GM19043 (cell line): ENCODE results near the gene ZNF695.

Experiments
- ATAC-seq: cut with Tn5 transposase; IDR thresholded peaks from one replicate; pipeline ENCODE4 v1.9.1; 2021; ENCODE audit warnings: low read depth; ENCODE audit not compliant: unreplicated experiment

ZNF695 gene

GRCh38 chr1:246959944-246960693 is 47.7 kb downstream of the ZNF695 start:
- no peak for ATAC-seq

DNA sequence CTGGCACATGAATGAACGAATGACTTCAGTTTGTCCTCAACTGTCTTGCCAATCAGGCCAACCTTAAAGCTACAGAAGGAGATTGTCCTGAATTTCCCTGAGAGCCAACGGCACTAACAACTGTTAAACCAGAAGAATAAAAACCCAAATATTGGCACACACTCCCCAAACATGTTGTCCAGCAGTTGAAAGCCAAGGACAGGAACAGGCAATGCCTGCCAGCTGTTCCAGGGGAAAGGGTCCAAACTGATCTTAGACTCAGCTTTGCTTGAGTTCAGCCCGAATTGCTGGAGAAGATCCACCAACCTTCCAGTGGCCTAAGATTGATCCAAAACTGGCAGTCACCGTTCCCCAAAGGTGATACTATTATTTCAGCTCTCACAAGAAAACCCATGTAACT is 53.7 kb downstream of the ZNF695 start:
- ATAC-seq: no peak

- ATAC-seq: no peak
These were observed 56.4 kb downstream of the ZNF695 start for GRCh38 chr1:246951413-246951812.

- no peak for ATAC-seq
These were observed 57.9 kb downstream of the ZNF695 start for GRCh38 chr1:246949956-246950355.

DNA sequence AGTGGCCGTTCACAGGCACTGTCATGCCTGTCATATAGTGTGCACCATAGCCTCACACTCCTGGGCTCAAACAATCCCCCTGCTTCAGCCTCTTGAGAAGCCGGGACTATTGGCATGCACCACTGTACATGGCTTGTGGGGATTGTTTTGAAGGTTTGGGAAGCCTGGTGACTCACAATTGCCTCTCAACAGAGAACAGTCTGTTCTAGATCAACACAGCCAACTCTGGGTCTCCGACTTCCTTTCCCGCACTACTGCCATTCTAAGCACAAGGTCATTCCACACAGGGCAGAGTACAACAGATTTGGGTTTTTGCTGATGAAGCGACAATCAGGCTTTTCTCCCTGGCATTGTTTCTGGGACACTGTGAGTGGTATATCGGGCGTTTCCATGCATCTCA is 60.6 kb downstream of the ZNF695 start:
- no peak for ATAC-seq

DNA sequence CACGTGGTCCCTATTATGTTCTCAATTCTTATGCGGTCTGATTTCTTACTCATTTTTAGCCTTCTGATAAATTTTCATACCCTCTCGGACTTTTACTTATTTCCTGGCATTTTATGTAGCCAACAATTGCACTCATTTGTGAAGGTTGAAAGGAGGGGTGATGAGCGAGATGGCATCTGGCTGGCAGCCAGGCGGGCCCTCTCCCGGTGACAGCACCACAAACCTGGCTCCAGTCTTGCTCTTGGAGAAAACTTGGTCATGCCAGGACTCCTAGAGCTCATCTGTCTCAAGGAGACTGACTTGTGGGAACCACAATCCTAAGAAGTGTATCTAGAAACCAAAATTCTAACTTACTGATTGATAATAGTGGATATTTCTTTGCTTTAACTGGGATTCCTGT is 61.5 kb downstream of the ZNF695 start:
- ATAC-seq: no peak
